H1 (cell line): Measurements from ENCODE around the gene NIN. TPM values are rescaled to one million over a fixed set of nuclear protein-coding genes. Genes with fewer than 3 reads are reported as not detected.

Experiments
- CTCF ChIA-PET: fragments of 300-600 bp; sonication (Branson Sonifier 250); formaldehyde crosslinking; loops from one replicate; lab custom pipeline; 2021; ENCODE audit not compliant: partially characterized antibody; lab: Charles Lee
- POLR2A ChIA-PET: fragments of 300-600 bp; sonication (Branson Sonifier 250); formaldehyde crosslinking; loops from one replicate; lab custom pipeline; 2021; ENCODE audit warnings: inconsistent platforms; ENCODE audit not compliant: partially characterized antibody; lab: Charles Lee
- DNase-seq, 2 experiments: peaks; one replicate each; pipeline versions ENCODE4 v3.0.0 to v3.0.0-alpha.2; 2010 to 2022; ENCODE audit warnings: low spot score in 2 of 2, low read depth in 1 of 2, mixed read lengths in 1 of 2
- FAIRE-seq: peaks from 2 replicates; lab custom pipeline; 2011; peaks lifted over from hg19 to GRCh38; lab: Jason Lieb, UNC
- H2AFZ ChIP-seq: 2 replicates; pipeline ENCODE4 v1.8.1; 2012; ENCODE audit warnings: low read length, inconsistent platforms
- H2AK5ac ChIP-seq: 2 replicates; pipeline ENCODE4 v1.6.1; 2013; ENCODE audit warnings: low read depth, low read length
- H2BK120ac ChIP-seq: replicated peaks from 2 replicates; pipeline ENCODE3; 2013; ENCODE audit warnings: low read depth, low read length, inconsistent platforms
- H2BK12ac ChIP-seq: 2 replicates; pipeline ENCODE4 v1.6.1; 2013; ENCODE audit warnings: low read depth, low read length
- H2BK15ac ChIP-seq: 2 replicates; pipeline ENCODE4 v1.6.1; 2013; ENCODE audit warnings: low read length
- H2BK20ac ChIP-seq: 2 replicates; pipeline ENCODE4 v1.6.1; 2013; ENCODE audit warnings: low read length
- H2BK5ac ChIP-seq: 2 replicates; pipeline ENCODE4 v1.6.1; 2013; ENCODE audit warnings: low read depth, low read length
- H3K14ac ChIP-seq: 2 replicates; pipeline ENCODE4 v1.6.1; 2013; ENCODE audit warnings: inconsistent platforms; ENCODE audit not compliant: insufficient read length
- H3K18ac ChIP-seq: 2 replicates; pipeline ENCODE4 v1.6.1; 2013; ENCODE audit warnings: low read length; ENCODE audit errors: extremely low read depth
- H3K23ac ChIP-seq: 2 replicates; pipeline ENCODE4 v1.6.1; 2013; ENCODE audit warnings: inconsistent platforms; ENCODE audit not compliant: insufficient read length
- H3K23me2 ChIP-seq: 2 replicates; pipeline ENCODE4 v1.6.1; 2013; ENCODE audit warnings: low read depth, low read length
- H3K27ac ChIP-seq: 2 replicates; pipeline ENCODE4 v1.6.1; 2011; ENCODE audit warnings: low read depth, low read length, inconsistent platforms
- H3K27me3 ChIP-seq, 4 experiments: replicated peaks in 1 of 4; 1 replicate in 1 of 4; 2 replicates in 3 of 4; pipeline versions ENCODE4 v1.6.1 to v1.8.1; 2011 to 2013; ENCODE audit warnings: low read length in 3 of 4, mild to moderate bottlenecking in 3 of 4, inconsistent platforms in 2 of 4, mixed read lengths in 2 of 4, moderate library complexity in 1 of 4; ENCODE audit not compliant: control insufficient read depth in 3 of 4, insufficient read depth in 3 of 4; ENCODE audit errors: extremely low read depth in 1 of 4
- H3K36me3 ChIP-seq, 4 experiments: 2 replicates each; pipeline versions ENCODE4 v1.6.1 to v1.8.1; 2011 to 2013; ENCODE audit warnings: mild to moderate bottlenecking in 4 of 4, low read length in 3 of 4, moderate library complexity in 2 of 4, control low read depth in 1 of 4, inconsistent platforms in 1 of 4; ENCODE audit not compliant: insufficient read depth in 4 of 4, control insufficient read depth in 2 of 4
- H3K4ac ChIP-seq: replicated peaks from 2 replicates; pipeline ENCODE3; 2013; ENCODE audit warnings: low read length, low read depth, mixed read lengths, inconsistent platforms; ENCODE audit not compliant: insufficient read length
- H3K4me1 ChIP-seq, 4 experiments: replicated peaks in 1 of 4; 1 replicate in 1 of 4; 2 replicates in 3 of 4; pipeline versions ENCODE4 v1.6.1 to v1.8.1; 2011 to 2013; ENCODE audit warnings: low read length in 3 of 4, inconsistent platforms in 2 of 4, mixed read lengths in 1 of 4; ENCODE audit not compliant: insufficient read depth in 4 of 4, control insufficient read depth in 3 of 4
- H3K4me2 ChIP-seq, 2 experiments: 2 replicates each; pipeline versions ENCODE4 v1.6.1 to v1.8.1; 2011 to 2013; ENCODE audit warnings: low read depth in 2 of 2, low read length in 2 of 2, control low read depth in 1 of 2, inconsistent platforms in 1 of 2, mild to moderate bottlenecking in 1 of 2; ENCODE audit not compliant: insufficient read depth in 1 of 2
- H3K4me3 ChIP-seq, 4 experiments: fragments of 200-600, 300-600 bp in 1 of 4; sonication (generic), shearing (Covaris generic), sonication (Bioruptor Twin) in 1 of 4; 2 replicates each; pipeline versions ENCODE4 v1.5.1 to v1.8.1; 2011 to 2016; ENCODE audit warnings: low read length in 4 of 4, low read depth in 3 of 4, control low read depth in 2 of 4, inconsistent platforms in 2 of 4, mild to moderate bottlenecking in 2 of 4, mixed read lengths in 1 of 4, moderate library complexity in 1 of 4; ENCODE audit not compliant: insufficient read depth in 2 of 4; ENCODE audit errors: extremely low read depth in 1 of 4
- H3K56ac ChIP-seq: replicated peaks from 2 replicates; pipeline ENCODE3; 2013; ENCODE audit warnings: low read depth, mild to moderate bottlenecking, mixed read lengths, low read length, inconsistent platforms; ENCODE audit not compliant: insufficient read length
- H3K79me1 ChIP-seq: 2 replicates; pipeline ENCODE4 v1.6.1; 2013; ENCODE audit warnings: low read depth, low read length, control low read depth
- H3K79me2 ChIP-seq, 2 experiments: 2 replicates each; pipeline versions ENCODE4 v1.6.1 to v1.8.1; 2012 to 2013; ENCODE audit warnings: low read length in 2 of 2, mild to moderate bottlenecking in 2 of 2, inconsistent platforms in 1 of 2; ENCODE audit not compliant: insufficient read depth in 2 of 2, control insufficient read depth in 1 of 2
- H3K9ac ChIP-seq, 4 experiments: replicated peaks in 1 of 4; 1 replicate in 1 of 4; 2 replicates in 3 of 4; pipeline versions ENCODE4 v1.6.1 to v1.8.1; 2011 to 2013; ENCODE audit warnings: low read depth in 3 of 4, low read length in 3 of 4, control low read depth in 2 of 4, mild to moderate bottlenecking in 2 of 4, moderate library complexity in 2 of 4, inconsistent platforms in 1 of 4; ENCODE audit errors: extremely low read depth in 1 of 4
- H3K9me3 ChIP-seq, 2 experiments: 2 replicates each; pipeline versions ENCODE4 v1.6.1 to v1.8.1; 2012 to 2013; ENCODE audit warnings: mild to moderate bottlenecking in 2 of 2, moderate library complexity in 2 of 2, control low read depth in 1 of 2, inconsistent platforms in 1 of 2, low read depth in 1 of 2, low read length in 1 of 2, mixed read lengths in 1 of 2; ENCODE audit not compliant: insufficient read depth in 2 of 2
- H4K20me1 ChIP-seq, 2 experiments: replicated peaks in 1 of 2; 2 replicates each; pipeline versions ENCODE3 to v1.8.1; 2011 to 2013; ENCODE audit warnings: inconsistent platforms in 2 of 2, low read length in 2 of 2, mild to moderate bottlenecking in 1 of 2; ENCODE audit not compliant: insufficient read depth in 2 of 2, control insufficient read depth in 1 of 2
- H4K5ac ChIP-seq: 2 replicates; pipeline ENCODE4 v1.6.1; 2013; ENCODE audit warnings: low read length, low read depth, mixed read lengths, inconsistent platforms; ENCODE audit not compliant: insufficient read length
- H4K8ac ChIP-seq: 2 replicates; pipeline ENCODE4 v1.8.0; 2013; ENCODE audit warnings: mild to moderate bottlenecking, moderate library complexity, low read length, inconsistent platforms; ENCODE audit not compliant: insufficient read depth; ENCODE audit errors: extremely low read depth
- H4K91ac ChIP-seq: replicated peaks from 2 replicates; pipeline ENCODE3; 2013; ENCODE audit warnings: low read length, mixed read lengths, inconsistent platforms; ENCODE audit not compliant: insufficient read length
- GTF2F1 ChIP-seq: IDR thresholded peaks from 2 replicates; pipeline ENCODE4 v1.6.1; 2012; ENCODE audit warnings: low read depth, low read length, improper control_type of control experiment, borderline replicate concordance
- HDAC6 ChIP-seq: IDR thresholded peaks from one replicate; pipeline ENCODE4 v1.7.1; 2012; ENCODE audit warnings: low read depth, mild to moderate bottlenecking, inconsistent platforms, low read length, moderate library complexity
- JUND ChIP-seq: IDR thresholded peaks from 2 replicates; pipeline ENCODE4 v1.6.1; 2011; ENCODE audit warnings: mild to moderate bottlenecking, improper control_type of control experiment, low read length
- NANOG ChIP-seq: IDR thresholded peaks from 2 replicates; pipeline ENCODE4 v1.6.1; 2011; ENCODE audit warnings: low read length, low read depth, mild to moderate bottlenecking, inconsistent platforms; ENCODE audit not compliant: insufficient read depth, poor library complexity, severe bottlenecking
- NRF1 ChIP-seq: IDR thresholded peaks from 2 replicates; pipeline ENCODE4 v1.6.1; 2011; ENCODE audit warnings: mild to moderate bottlenecking, low read depth, low read length, improper control_type of control experiment
- RBBP5 ChIP-seq: IDR thresholded peaks from 2 replicates; pipeline ENCODE4 v1.7.1; 2012; ENCODE audit warnings: low read depth, mild to moderate bottlenecking, inconsistent platforms, low read length, moderate library complexity, borderline replicate concordance
- RXRA ChIP-seq: IDR thresholded peaks from 2 replicates; pipeline ENCODE4 v1.6.1; 2011; ENCODE audit warnings: low read depth, mild to moderate bottlenecking, low read length, moderate library complexity; ENCODE audit not compliant: insufficient read depth
- SAP30 ChIP-seq: fragments of 300-600 bp; sonication (generic); IDR thresholded peaks from 2 replicates; pipeline ENCODE4 v1.7.1; 2012; ENCODE audit warnings: low read length, moderate library complexity, mild to moderate bottlenecking, inconsistent platforms; ENCODE audit not compliant: insufficient read depth, insufficient replicate concordance
- TCF12 ChIP-seq: IDR thresholded peaks from 2 replicates; pipeline ENCODE4 v1.6.1; 2011; ENCODE audit warnings: low read depth, mild to moderate bottlenecking, low read length
- YY1 ChIP-seq: IDR thresholded peaks from 2 replicates; pipeline ENCODE4 v1.6.1; 2011; ENCODE audit warnings: low read depth, mild to moderate bottlenecking, low read length
- ZNF274 ChIP-seq: IDR thresholded peaks from 2 replicates; pipeline ENCODE4 v1.7.0; 2012; ENCODE audit warnings: low read length, borderline replicate concordance; ENCODE audit errors: extremely low read depth
- WGBS, 2 experiments: shearing (Covaris generic) in 1 of 2; methylation state at CpG; one replicate each; pipeline versions ENCODE4 v1.1.6 to v1.1.7; 2013 to 2015; ENCODE audit warnings: low lambda C conversion rate in 2 of 2, mixed read lengths in 2 of 2, inconsistent platforms in 1 of 2, low coverage in 1 of 2, missing lambda C conversion rate in 1 of 2; ENCODE audit not compliant: insufficient replicate concordance in 2 of 2, insufficient coverage in 1 of 2, insufficient read length in 1 of 2; ENCODE audit errors: extremely low coverage in 1 of 2, missing lambda C conversion rate in 1 of 2; 5-methylcytosine and 5-hydroxymethylcytosine counted together
- polyA plus RNA-seq, 7 experiments: library from polyadenylated mRNA; depleted of rRNA in 3 of 7; stranded (reverse) in 5 of 7; unstranded in 2 of 7; fragments of >200 nt in 5 of 7; fragments of 200-250 nt in 2 of 7; gene quantifications; 1 replicate in 5 of 7; 2 replicates in 1 of 7; 4 replicates in 1 of 7; pipeline versions ENCODE4 v1.2.1 to v1.2.3, GENCODE V29; 2011 to 2013; ENCODE audit warnings: missing spikeins in 2 of 7, mixed read lengths in 2 of 7
- total RNA-seq: library from RNA; stranded (reverse); fragmentation: NEBNext Ultra II Directional; extraction: Animal tissue kit (Norgen Biotek cat#: 25700); gene quantifications from 2 replicates; pipeline ENCODE4 v1.2.1, GENCODE V29; 2021
- TF ChIP-seq, protein P1 (sequence below): IDR thresholded peaks from 2 replicates; pipeline ENCODE4 v1.6.1; 2012; ENCODE audit warnings: low read length, inconsistent platforms

The NIN gene
- total and polyA plus RNA-seq, 2 of the 8 experiments (the other 6 are each of a cell fraction or from before 2014, with no cell fraction given) = 3.2 to 21.3 TPM

DNA sequence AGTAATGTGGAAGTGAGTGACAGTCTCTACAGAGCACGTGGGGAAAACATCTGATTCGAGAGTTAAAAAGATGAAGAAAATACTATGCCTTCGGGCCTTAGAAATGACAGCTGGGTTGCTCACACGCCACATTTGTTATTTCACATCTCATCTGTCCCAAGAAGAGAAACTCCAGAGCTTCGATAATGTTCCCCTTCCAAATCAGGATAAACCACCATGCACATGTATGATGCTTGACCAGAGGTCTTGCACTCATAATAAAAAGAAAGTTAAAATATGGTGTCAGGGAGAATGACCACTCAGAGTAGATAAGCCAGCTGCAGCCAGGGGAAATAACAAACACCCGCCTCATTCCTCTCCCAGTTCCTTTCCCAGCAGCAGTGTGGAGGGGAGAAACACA, 34.6 kb downstream of the NIN start:
- Histone ChIP-seq H3K27me3 (no peaks in the 10 kb centered on the region), H3K36me3 (no peaks in the 10 kb centered on the region; a peak in 1 of 8 replicates), H3K4me1 (no peaks in the 10 kb centered on the region), H2AFZ (no peak overlapping the region), H4K8ac (no peak overlapping the region), H3K4me2 (no peak overlapping the region), H3K4ac (no peak overlapping the region), H2BK120ac (no peak overlapping the region), H2BK12ac (no peak overlapping the region), H4K5ac (no peak overlapping the region), H3K9me3 (no peaks in the 10 kb centered on the region), H3K23me2 (no peaks in the 10 kb centered on the region; the same call in 1 of the 2 replicates), H3K14ac (no peak overlapping the region), H3K23ac (no peak overlapping the region), H2BK20ac (no peak overlapping the region), H2AK5ac (no peak overlapping the region), H3K79me1 (no peaks in the 10 kb centered on the region), H4K91ac (no peak overlapping the region), H3K27ac (no peak overlapping the region), H4K20me1 (no peaks in the 10 kb centered on the region), H3K56ac (no peak overlapping the region), H3K18ac (no peak overlapping the region), H3K79me2 (no peaks in the 10 kb centered on the region), H3K4me3 (no peak overlapping the region), H2BK15ac (no peak overlapping the region), H2BK5ac (no peak overlapping the region), H3K9ac (no peak overlapping the region)
- ChIA-PET POLR2A (interaction anchor here (1.2 kb wide), 1 partner anchor 166 kb away, joined by 3 read pairs; no protein-coding TSS in a partner anchor), CTCF (interaction anchor here (0.6 to 2.0 kb wide), 5 partner anchors 18 to 116 kb away, joined by 3 to 14 read pairs (median 3); no protein-coding TSS in a partner anchor)
- FAIRE-seq (no peak), DNase-seq (no peak)
- 92% methylated on average over 6 of the region's 6 CpGs; no CpG with 5 or more reads in 1 of the 2 experiments for WGBS, 2 experiments
- TF ChIP-seq, protein P1, sequence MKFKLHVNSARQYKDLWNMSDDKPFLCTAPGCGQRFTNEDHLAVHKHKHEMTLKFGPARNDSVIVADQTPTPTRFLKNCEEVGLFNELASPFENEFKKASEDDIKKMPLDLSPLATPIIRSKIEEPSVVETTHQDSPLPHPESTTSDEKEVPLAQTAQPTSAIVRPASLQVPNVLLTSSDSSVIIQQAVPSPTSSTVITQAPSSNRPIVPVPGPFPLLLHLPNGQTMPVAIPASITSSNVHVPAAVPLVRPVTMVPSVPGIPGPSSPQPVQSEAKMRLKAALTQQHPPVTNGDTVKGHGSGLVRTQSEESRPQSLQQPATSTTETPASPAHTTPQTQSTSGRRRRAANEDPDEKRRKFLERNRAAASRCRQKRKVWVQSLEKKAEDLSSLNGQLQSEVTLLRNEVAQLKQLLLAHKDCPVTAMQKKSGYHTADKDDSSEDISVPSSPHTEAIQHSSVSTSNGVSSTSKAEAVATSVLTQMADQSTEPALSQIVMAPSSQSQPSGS = no peak
- TF ChIP-seq YY1 = no peak
- no peak for TF ChIP-seq GTF2F1
- no peak for TF ChIP-seq SAP30
- no peak for TF ChIP-seq TCF12
- TF ChIP-seq NANOG = no peak
- no peak for TF ChIP-seq NRF1
- no peak for TF ChIP-seq JUND
- no peak for TF ChIP-seq RXRA
- no peak for TF ChIP-seq HDAC6
- no peak for TF ChIP-seq RBBP5
- TF ChIP-seq ZNF274 = no peak
